Stimulated activated CD8-positive, alpha-beta memory T cell treated with anti-CD3 and anti-CD28 coated beads, Interleukin-2, amount 100 ng/mL, for 1 hour (primary cell): ENCODE data around the gene BOC.

Experiments
- DNase-seq, 2 donors: peaks; one replicate each; pipeline ENCODE4 v3.0.0-alpha.2; 2020; ENCODE audit warnings: low read depth in 2 of 2

The BOC gene

GRCh38 chr3:113222451-113223086 lies 11.2 kb downstream of the BOC start:
- DNase-seq = no peak

- DNase-seq = no peak
Observed at GRCh38 chr3:113223475-113224281, 12.3 kb downstream of the BOC start.

- DNase-seq = no peak
Observed at GRCh38 chr3:113225286-113225685, 13.9 kb downstream of the BOC start.

- DNase-seq = no peak
Observed at GRCh38 chr3:113226491-113226890, 15.1 kb downstream of the BOC start.

- DNase-seq = no peak
Observed at GRCh38 chr3:113227146-113227545, 15.8 kb downstream of the BOC start.

- no peak for DNase-seq
Observed at GRCh38 chr3:113228498-113229286, 17.3 kb downstream of the BOC start.

GRCh38 chr3:113231391-113231790 lies 20.0 kb downstream of the BOC start:
- no peak for DNase-seq

- no peak for DNase-seq
Observed at GRCh38 chr3:113231827-113232253, 20.5 kb downstream of the BOC start.

GRCh38 chr3:113232342-113232741 lies 21.0 kb downstream of the BOC start:
- DNase-seq = no peak

- no peak for DNase-seq
Observed at GRCh38 chr3:113233497-113233896, 22.1 kb downstream of the BOC start.

- no peak for DNase-seq
Observed at GRCh38 chr3:113234028-113234427, 22.7 kb downstream of the BOC start.

- no peak for DNase-seq
Observed at GRCh38 chr3:113234688-113235260, 23.4 kb downstream of the BOC start.

- no peak for DNase-seq
Observed at GRCh38 chr3:113238503-113238902, 27.1 kb downstream of the BOC start.

- DNase-seq = no peak
Observed at GRCh38 chr3:113240841-113241240, 29.5 kb downstream of the BOC start.

GRCh38 chr3:113241292-113242095 lies 30.1 kb downstream of the BOC start:
- DNase-seq = no peak

- DNase-seq = no peak
Observed at GRCh38 chr3:113242096-113242581, 30.8 kb downstream of the BOC start.

GRCh38 chr3:113243071-113243470 lies 31.7 kb downstream of the BOC start:
- DNase-seq = no peak

- DNase-seq = no peak
Observed at GRCh38 chr3:113243846-113244245, 32.5 kb downstream of the BOC start.

GRCh38 chr3:113245761-113246161 lies 34.4 kb downstream of the BOC start:
- DNase-seq = no peak

GRCh38 chr3:113247068-113247467 lies 35.7 kb downstream of the BOC start:
- DNase-seq = no peak
